Measurements from ENCODE around the gene LSM7.

- no peak for TF ChIP-seq CTCF (conservative IDR thresholded peaks at IDR 0.05; ENCODE audit: low read length)
- no peak for TF ChIP-seq EZH2phosphoT487 (IDR thresholded peaks at IDR 0.05; ENCODE audit: borderline replicate concordance, low read depth, low read length)
Observed at GRCh38 chr19:2362970-2363300, 34.5 kb upstream of the LSM7 start.

Measured in OCI-LY7 (cell line).